Amniotic stem cell (primary cell): ENCODE data around the gene TSNAXIP1.
"Not testable (repeated sequence)": the region's sequence is repeated elsewhere in the genome, so short reads cannot be mapped to it uniquely, and the experiment has no call there.

Experiments
- DNase-seq: peaks from one replicate; lab custom pipeline; 2025; lab: John Stamatoyannopoulos, UW

The TSNAXIP1 gene

DNA sequence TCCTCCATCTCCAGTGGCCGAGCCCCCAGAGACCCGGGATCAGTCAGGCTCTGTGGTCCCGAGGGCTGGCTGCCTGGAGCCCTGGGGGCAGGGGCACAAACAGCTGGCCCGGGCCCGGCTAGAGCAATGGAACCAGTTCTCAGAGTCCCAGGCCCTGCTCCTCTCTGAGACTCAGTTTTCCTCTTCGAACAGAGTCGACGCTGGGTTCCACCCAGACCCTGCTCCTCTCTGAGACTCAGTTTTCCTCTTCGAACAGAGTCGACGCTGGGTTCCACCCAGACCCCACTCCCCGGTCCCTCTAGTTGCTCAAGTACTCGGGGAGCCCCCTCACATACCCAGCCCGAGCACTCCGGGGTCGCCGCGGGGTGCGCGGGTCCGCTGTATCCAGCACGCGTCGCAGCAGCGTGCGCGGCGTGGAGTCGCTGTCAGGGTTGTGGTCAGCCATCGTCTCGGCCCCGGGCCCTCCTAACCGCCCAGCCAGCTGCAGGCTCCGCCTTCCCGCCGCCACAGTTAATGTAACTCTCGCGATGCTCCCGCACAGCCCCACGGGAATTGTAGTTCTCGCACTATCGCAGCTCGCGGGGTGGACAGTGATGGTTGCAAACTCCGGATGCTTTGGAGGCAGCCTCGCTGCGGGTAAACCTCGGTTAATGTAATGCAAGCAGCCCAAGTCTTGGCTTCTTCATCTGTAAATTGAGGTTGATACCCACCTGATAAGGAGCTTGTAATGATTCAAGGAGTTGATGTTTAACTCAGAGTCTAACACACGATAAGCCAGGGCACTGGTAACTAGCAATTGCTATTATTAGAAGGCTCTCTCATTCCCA, 26.9 kb downstream of the TSNAXIP1 start:
- peak; percentile 90 for DNase-seq

DNA sequence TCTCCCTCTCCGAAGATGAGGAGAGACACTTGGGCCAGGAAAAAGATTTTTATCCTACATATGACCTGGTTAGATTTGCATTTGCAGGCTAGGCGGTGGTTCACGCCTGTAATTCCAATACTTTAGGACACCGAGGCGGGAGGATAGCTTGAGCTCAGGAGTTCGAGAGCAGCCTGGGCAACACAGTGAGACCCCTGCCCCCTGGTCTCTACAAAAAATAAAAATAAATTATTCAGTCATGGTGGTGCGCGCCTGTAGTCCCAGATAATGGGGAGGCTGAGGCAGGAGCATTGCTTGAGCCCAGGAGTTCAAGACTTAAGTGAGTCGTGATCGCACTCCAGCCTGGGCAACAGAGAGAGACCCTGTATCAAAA, 27.5 kb downstream of the TSNAXIP1 start:
- DNase-seq, result no peak

DNA sequence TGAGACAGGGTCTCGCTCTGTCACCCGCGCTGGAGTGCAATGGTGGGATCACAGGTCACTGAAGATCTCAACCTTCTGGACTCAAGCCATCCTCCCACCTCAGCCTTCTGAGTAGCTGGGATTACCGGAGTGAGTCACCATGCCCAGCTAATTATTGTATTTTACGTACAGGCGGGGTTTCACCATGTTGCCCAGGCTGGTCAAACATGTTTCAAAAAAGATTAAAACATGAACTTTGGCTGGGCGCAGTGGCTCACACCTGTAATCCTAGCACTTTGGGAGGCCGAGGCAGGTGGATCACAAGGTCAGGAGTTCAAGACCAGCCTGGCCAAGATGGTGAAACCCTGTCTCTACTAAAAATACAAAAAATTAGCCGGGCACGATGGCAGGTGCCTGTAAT, 30.5 kb downstream of the TSNAXIP1 start:
- not testable (repeated sequence) for DNase-seq

DNA sequence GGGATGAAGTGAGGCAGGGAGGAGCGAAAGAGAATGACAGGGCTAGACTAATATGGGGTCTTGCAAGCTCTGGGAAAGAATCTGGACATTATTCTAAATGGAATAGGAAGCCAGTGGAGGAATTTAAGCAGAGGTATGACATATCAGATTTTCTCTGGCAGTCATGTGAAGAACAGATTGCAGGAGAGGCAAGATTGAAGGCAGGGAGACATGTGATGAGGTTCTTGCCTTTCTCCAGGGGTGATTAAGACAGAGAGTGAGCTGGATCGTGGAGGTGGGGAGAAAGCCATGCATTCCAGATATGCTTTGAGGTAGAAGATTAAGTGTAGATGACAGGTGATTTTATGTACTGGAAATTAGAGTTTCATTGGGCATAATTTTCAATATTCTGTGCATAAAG, 31.1 kb downstream of the TSNAXIP1 start:
- no peak for DNase-seq

DNA sequence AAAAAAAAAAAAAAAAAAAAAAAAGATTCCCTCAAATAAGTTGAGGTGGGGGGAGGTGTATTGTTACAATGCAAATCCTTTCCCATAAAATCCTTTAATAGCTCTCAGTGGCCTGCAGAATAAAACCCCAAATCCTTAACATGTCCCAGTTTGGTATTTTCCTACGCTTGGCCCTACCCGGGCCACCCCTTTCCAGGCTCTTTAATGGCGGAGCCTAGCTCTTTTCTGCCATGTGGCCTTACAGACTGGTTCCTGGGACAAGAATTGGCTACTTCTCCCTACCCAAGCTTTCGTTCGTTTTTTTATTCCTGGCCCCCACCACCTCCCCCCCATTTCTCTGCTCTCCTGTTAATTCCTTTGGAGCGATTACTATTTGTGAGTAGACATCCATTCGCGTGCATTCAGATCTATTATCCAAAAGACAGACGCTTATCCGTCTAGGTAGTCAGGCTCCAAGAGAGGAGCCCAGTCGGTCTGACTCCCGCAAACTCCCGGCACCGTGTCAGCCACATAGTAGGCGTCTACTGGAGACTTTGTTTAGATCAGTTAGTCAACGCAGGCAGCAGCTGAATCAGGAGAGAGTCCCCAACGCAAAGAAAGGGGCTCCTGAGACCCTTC, 34.6 kb downstream of the TSNAXIP1 start:
- no peak for DNase-seq

DNA sequence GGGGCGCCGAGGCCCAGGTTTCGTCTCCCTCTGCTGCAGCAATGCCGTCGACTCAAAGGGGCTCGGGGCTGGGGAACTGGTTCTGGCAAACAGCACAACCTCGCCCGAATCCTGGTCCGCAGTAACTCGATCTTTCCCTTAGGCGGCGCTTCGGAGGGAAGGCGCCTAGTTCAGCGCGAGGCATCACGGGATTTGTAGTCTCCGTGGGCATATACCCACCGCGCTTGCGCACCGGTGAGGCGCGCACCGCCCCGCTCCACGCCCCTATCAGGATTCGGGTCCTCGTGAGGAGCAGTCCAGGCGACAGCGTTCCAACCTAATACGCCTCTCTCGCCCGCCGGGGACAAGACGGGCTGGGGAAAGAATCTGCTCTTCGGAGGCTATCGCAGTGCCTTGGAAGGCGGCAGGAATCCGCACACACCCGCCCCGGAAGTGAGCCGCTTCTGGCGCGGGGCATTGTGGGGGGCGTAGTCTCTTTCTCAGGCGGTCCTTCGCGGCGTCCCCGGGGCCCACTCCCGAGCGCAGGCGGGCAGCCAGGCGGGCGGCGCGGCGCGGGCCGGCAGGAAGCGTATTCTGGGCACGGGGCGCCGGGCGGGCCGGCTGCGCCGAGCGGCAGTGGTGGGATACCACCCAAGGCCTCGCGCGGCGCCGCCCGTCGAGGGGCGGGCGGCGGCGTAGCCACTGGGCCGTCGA, 35.3 kb downstream of the TSNAXIP1 start, which contains the start of gene THAP11:
Gene THAP11 (plus strand): TSS at position 505 of the 693 bp plus-strand sequence. CDS start 235 bp downstream, outside the sequence.
- peak; percentile 91 for DNase-seq

DNA sequence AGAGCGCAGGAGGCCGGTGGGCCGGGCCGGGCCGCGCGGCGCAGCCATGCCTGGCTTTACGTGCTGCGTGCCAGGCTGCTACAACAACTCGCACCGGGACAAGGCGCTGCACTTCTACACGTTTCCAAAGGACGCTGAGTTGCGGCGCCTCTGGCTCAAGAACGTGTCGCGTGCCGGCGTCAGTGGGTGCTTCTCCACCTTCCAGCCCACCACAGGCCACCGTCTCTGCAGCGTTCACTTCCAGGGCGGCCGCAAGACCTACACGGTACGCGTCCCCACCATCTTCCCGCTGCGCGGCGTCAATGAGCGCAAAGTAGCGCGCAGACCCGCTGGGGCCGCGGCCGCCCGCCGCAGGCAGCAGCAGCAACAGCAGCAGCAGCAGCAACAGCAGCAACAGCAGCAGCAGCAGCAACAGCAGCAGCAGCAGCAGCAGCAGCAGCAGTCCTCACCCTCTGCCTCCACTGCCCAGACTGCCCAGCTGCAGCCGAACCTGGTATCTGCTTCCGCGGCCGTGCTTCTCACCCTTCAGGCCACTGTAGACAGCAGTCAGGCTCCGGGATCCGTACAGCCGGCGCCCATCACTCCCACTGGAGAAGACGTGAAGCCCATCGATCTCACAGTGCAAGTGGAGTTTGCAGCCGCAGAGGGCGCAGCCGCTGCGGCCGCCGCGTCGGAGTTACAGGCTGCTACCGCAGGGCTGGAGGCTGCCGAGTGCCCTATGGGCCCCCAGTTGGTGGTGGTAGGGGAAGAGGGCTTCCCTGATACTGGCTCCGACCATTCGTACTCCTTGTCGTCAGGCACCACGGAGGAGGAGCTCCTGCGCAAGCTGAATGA, 36.0 kb downstream of the TSNAXIP1 start:
- DNase-seq, result no peak

DNA sequence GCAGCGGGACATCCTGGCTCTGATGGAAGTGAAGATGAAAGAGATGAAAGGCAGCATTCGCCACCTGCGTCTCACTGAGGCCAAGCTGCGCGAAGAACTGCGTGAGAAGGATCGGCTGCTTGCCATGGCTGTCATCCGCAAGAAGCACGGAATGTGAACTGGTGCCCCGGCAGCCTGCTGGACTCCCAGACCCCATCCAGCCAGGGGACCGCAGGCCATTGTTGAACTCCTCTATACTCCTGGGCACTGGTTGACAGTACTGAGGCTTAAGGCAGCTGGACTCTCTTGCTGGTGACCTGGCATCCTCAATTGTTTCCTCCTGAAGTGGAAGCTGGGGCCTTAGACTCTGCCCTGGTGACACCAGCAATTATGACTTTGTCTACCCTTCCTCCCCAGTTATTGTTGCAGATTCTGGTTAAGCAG, 36.7 kb downstream of the TSNAXIP1 start:
- DNase-seq, result no peak

DNA sequence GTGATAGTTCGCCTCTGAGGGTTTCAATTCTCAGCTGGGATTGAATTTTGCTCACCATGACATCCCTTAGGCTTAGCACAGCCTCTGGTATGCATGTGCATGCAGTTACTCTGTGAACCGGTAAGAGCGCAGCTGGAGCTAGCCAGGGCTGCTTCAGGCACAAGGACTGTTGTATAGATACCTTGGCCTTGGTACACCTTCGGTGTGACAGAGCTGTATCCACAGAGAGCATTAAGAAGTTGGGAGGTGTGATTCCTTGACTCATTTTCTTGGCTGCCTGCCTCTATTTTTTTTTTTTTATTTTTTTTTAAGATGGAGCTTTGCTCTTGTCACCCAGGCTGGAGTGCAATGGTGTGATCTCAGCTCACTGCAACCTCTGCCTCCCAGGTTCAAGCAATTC, 37.8 kb downstream of the TSNAXIP1 start:
- no peak for DNase-seq

DNA sequence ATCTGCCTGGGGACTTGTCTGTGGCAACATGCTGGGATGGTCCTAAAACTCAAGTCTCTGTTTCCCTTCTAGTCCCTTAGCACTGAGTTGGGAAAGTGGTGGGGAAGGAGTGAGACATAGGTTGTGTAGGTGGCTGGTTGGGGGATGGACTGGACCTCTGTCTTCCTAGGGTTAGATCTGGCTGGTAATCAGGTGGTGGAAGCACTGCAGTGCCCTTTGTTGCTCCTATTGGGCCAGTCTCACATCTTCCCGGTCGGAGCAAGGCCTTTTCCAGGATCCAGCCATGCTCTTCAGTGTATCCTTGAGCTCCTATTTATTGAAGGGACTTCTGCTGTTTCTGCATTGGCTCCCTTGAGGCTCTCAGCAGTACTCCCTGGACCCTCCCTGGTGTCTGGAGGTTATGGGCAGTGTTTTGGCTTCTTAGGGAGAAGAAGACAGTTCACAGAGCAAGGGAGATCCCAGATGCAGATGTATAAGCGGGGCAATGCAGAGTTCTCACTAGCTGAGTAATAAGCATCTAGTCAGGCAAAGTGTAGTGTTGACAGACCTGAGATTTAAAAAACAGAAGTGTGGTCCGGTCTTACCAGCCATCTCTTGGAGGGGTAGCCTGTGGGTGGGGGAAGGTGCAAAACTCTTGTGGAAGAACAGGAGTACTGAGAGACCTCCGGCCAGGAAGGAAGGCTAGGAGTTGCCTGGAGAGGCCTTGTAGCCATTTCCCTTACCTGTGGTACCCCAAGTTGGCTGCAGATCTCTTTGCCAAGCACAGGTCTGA, 38.8 kb downstream of the TSNAXIP1 start:
- no peak for DNase-seq

DNA sequence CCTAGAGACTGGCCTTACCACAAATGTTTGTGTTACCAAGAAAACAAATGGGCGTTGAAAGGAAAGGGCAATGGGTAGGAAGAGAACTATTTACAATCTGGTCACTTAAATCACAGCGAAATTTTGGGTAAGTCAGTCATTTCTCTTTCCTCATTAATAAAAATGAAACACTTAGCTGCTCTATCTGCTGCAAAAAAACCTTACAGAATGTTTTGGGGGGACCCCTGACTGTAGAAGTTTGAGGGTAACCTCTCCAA, 39.3 kb downstream of the TSNAXIP1 start:
- no peak for DNase-seq

DNA sequence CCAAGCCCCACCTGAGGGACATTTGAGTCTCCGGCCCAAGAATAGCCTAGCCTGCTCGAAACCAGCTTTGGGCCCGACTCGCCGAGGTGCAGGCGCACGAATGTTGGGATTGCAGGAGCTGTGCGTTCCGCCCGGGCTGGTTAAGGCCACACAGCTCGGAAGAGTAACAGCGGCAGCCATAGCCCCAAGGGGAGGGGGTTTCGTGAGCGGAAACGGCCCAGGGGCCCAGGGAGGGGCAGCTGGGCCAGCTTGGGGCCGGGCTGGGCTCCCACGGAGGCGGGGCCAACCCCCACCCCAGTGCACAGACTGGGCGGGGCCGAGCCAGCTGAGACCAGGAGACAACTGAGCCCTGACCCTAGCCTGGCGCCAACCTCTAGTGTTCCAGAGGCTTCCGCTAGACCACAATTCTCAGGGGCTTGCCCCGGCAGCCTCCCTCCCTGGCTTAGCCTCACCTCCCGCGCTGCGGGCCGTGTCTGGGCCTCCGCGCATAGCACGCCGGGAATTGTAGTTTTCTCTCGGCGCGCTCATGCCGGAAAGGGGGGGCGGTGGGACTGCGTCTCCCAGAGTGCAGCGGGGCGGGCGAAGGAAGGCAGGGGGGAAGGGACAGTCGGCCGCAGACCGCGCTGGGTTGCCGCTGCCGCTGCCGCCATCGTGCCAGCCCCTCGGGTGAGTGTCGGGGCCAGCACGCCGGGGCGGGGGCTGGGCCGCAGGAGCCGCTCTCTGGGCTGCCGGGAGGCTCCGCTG, 39.8 kb downstream of the TSNAXIP1 start, which contains the start of gene NUTF2:
Gene NUTF2 (plus strand): TSS at position 614 of the 744 bp plus-strand sequence. CDS start 18,198 bp downstream, outside the sequence.
- peak; percentile 93 for DNase-seq

DNA sequence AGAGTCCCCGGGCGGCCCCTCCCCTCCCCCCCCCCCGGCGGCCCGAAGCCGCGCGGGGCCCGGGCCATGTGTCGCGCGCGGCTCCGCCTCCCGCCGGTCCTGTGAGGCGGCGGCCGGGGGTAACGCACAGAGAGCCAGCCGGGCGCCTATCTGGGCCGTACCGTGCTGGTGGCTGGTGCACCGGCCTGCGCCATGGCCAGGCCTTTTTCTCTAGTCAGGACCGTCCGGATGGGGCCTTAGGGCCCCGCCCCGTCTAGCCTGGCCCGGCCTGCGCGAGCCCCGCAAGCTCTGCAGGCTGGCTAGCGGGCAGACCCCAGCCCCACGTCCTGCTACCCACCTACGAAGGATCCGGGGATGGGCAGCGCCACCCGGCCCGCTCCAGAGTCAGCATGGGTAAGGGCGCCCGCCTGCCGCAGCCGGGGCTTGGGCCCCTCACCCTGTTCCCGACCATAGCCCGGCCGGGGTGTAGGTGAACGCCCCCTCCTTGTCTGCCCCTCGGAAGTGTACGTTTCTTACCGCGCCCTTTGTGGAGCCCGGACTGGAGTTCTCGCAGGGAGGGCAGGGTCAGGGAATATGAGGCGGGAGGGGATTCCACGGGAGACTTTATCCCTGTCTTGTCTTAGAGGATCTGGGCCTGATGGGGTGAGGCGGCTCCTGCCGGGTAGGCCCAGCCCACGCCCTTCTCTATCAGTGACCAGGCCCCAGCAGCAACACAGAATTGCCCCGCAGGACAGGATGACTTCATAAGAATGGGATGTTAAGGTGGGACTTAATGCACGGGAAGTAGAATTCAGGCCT, 40.6 kb downstream of the TSNAXIP1 start, which contains the start of gene CENPT:
Gene CENPT (minus strand): TSS at position 630 of the 798 bp plus-strand sequence. CDS start 13,834 bp downstream, outside the sequence.
- peak; percentile 57 for DNase-seq

DNA sequence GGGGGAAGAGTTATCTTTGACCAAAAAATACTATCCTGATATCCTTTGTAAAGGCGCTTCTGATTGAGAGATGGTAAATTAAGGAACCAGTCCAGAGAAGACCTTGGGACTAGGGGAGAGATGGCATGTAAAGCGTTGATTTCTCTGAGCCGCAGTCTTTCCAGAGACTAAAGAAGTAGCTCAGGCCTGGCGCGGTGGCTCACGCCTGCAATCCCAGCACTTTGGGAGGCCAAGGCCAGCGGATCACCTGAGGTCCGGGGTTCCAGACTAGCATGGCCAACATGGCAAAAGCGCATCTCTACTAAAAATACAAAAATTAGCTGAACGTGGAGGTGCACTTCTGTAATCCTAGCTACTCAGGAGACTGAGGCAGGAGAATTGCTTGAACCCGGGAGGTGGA, 41.4 kb downstream of the TSNAXIP1 start:
- DNase-seq, result no peak

DNA sequence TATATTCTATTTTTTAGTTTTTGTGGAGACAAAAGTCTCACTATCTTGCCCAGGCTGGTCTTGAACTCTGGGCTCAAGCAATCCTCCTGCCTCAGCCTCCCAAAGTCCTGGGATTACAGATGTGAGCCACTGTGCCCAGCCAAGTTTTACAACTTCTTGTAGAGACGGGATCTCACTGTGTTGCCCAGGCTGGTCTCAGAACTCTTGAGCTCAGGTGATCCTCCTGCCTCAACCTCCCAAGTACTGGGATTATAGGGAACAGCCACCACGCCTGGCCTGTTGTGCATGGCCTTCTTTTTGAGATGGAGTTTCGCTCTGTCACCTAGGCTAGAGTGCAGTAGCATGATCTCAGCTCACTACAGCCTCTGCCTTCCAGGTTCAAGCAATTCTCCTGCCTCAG, 47.0 kb downstream of the TSNAXIP1 start:
- no peak for DNase-seq

DNA sequence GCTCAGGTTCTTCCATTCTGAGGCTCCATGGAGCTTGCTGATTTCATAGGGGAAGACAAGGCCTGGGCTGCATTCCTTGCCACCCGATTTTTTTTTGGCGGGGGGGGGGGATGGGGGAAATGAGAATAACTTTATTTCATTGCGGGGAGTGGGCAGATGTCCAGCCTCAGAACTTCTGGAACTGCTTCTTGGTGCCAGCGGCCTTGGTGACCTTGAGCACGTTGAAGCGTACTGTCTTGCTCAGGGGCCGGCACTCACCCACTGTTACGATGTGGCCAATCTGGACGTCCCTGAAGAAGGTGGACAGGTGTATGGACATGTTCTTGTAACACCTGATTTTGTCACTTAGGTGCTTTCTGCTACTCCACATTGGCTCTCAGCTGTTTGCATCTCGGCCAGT, 49.1 kb downstream of the TSNAXIP1 start:
- no peak for DNase-seq

DNA sequence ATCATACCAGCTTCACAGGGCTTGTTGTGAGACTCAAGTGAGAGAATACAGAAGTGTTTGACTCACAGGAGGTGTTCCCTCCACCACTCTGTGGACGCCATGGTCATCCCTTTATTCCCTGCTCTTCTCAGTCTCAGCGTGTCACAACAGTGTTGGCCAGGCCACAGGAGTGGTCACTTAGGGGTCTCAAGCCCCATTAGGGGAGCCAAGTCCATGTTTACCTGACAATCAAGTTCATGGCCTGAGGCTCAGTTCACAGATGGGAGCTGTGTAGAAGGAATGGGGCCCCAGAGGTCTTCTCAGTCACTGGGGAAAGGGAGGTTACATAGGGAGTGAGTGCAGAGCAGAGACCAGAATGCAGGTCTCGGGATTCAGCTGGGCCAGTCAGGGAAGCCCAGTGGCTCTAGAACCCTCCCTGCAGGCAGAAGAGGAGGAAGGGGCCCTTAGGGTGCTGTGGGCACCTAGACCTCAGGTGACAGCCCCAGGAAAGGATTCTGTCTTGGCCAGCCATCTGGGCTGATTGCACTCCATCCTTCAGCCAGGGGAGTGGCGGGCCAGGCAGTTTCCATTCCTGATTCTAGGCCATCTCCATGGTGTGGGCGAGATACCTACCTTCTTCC, 50.3 kb downstream of the TSNAXIP1 start:
- DNase-seq, result no peak

DNA sequence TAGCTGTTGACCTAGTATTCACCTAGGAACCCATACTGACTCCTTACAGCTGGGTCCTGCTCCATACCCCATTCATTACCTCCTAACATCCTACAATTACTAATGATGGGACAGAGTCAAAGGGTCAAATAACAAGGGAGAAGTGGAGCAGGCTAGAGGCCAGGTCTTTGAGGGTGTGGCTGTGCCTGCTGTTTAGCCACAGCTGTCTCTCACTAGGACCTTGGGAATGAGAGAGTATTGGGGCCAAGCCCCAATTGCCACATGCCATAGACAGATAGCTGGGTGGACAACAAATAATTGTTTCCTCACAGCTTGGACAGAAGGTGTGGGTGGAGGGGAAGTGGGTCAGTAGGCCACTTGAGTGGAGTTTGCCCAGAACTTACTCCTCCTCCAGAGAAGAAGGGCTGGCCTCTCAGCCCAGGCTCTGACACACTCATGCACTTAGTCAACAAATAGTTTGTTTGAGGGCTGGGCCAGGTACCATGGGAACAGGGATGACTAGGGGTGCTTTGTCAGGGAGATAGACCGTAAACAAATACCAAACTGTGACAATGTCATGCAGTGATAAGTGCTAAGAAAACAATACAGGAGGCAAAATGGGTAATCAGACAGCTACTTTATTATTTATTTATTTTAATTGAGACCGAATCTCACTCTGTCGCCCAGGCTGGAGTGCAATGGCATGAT, 51.0 kb downstream of the TSNAXIP1 start:
- DNase-seq, result peak; percentile 92

DNA sequence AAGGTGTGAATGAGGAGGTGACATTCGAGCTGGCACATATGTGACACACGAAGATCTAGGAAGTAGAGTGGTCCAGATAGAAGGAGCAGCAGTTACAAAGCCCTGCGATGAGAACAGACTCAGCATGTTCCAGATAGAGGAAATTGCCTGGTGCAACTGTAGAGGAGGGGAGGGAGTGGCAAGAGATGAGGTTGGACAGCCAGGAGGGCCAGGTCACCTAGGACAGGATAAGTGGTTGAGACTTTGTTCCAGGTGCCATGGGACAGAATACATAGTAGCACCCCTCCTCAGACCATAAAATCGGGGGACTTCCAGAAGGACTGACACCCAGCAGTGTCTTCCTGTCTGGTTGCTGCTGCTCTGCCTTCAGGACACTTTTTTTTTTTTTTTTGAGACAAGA, 51.8 kb downstream of the TSNAXIP1 start:
- DNase-seq, result no peak
